Lower lobe of right lung (tissue), 2 donors: ENCODE measurements around the gene USP38. TPM values are rescaled to one million over a fixed set of nuclear protein-coding genes. Genes with fewer than 3 reads are reported as not detected.

Experiments used
- ATAC-seq, 2 donors: fragments of 200-7000 bp; cut with Tn5 transposase; one replicate each; pipeline ENCODE4 v1.9.1; 2020 to 2022; ENCODE audit warnings: mild to moderate bottlenecking in 2 of 2, moderate library complexity in 2 of 2
- DNase-seq: peaks from one replicate; pipeline ENCODE4 v3.0.0-alpha.2; 2020
- H3K27ac ChIP-seq: fragments of 200-600 bp; one replicate; pipeline ENCODE4 v1.8.0; 2022
- H3K27me3 ChIP-seq: fragments of 200-600 bp; one replicate; pipeline ENCODE4 v1.8.0; 2022; ENCODE audit warnings: low read depth
- H3K36me3 ChIP-seq: fragments of 200-600 bp; one replicate; pipeline ENCODE4 v1.8.0; 2022; ENCODE audit warnings: mild to moderate bottlenecking
- H3K4me1 ChIP-seq: fragments of 200-600 bp; one replicate; pipeline ENCODE4 v1.8.0; 2022
- H3K4me3 ChIP-seq: fragments of 200-600 bp; one replicate; pipeline ENCODE4 v1.8.0; 2022; ENCODE audit warnings: mild to moderate bottlenecking
- H3K9me3 ChIP-seq: fragments of 200-600 bp; one replicate; pipeline ENCODE4 v1.8.0; 2022
- intact Hi-C: fragments of 100-400 bp; cut with DNase I; formaldehyde crosslinking; loops from one replicate; pipeline ENCODE4 v1.11.0; 2022
- total RNA-seq: library from RNA; stranded (reverse); fragmentation: NEBNext Ultra II Directional; extraction: Animal tissue kit (Norgen Biotek cat#: 25700); gene quantifications from one replicate; pipeline ENCODE4 v1.2.1, GENCODE V29; 2021
- TF ChIP-seq, protein P1 (sequence below): fragments of 200-600 bp; IDR thresholded peaks from one replicate; pipeline ENCODE4 v1.8.0; 2022; ENCODE audit warnings: antibody characterized with exemption, mild to moderate bottlenecking
- donor health status: DM: no; HTN: yes; CAD: no; lungs with severe emphysema.

USP38 gene
- total RNA-seq, 1 donor from 2014 or later: 25.6 TPM

DNA sequence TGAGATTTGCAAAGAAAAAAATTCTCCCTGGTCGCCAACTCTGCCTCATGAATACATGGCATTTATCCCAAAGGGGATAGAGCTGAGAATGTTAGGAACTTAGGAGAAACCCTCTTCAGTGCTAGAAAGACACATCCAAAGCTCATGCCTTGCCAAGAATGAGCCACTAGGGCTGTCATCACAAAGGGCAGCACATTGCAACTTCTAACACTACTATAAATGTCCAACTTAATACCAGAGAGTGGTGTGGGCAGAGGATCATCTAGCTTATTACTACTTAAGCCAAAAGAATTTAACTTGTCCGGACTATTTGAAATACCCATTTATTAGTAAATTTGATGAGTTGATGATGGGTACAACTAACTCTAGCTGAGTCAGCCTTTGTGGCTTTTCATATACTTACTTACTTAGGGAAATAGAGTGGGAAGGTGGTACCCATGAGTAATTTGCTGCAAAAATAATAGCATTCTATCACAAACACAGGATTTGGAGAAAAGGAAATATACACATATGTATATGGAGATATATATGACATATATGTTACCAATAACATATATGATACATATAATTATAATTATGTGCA, 85.6 kb downstream of the USP38 start:
- intact Hi-C loops: no loop called here
- H3K9me3 ChIP-seq: no peaks in the 10 kb centered on the region
- no peaks in the 10 kb centered on the region for H3K4me1 ChIP-seq
- H3K27ac ChIP-seq: no peak overlapping the region
- ATAC-seq: no peak
- TF ChIP-seq, protein P1, sequence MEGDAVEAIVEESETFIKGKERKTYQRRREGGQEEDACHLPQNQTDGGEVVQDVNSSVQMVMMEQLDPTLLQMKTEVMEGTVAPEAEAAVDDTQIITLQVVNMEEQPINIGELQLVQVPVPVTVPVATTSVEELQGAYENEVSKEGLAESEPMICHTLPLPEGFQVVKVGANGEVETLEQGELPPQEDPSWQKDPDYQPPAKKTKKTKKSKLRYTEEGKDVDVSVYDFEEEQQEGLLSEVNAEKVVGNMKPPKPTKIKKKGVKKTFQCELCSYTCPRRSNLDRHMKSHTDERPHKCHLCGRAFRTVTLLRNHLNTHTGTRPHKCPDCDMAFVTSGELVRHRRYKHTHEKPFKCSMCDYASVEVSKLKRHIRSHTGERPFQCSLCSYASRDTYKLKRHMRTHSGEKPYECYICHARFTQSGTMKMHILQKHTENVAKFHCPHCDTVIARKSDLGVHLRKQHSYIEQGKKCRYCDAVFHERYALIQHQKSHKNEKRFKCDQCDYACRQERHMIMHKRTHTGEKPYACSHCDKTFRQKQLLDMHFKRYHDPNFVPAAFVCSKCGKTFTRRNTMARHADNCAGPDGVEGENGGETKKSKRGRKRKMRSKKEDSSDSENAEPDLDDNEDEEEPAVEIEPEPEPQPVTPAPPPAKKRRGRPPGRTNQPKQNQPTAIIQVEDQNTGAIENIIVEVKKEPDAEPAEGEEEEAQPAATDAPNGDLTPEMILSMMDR: no peak
- no peak for DNase-seq
- H3K36me3 ChIP-seq: no peaks in the 10 kb centered on the region
- no peaks in the 10 kb centered on the region for H3K27me3 ChIP-seq
- H3K4me3 ChIP-seq: no peak overlapping the region

Other genes starting within 250 kb of the USP38 start
- gene GAB1, start 152.0 kb downstream of the USP38 start, total RNA-seq: 63.3 TPM